SK-N-SH (cell line): ENCODE results near the gene MYO7A. TPM values are rescaled to one million over a fixed set of nuclear protein-coding genes. Genes with fewer than 3 reads are reported as not detected.

Source experiments
- CTCF ChIA-PET: fragments of 300-600, 350-600 bp; formaldehyde crosslinking; extraction: SDS; loops from one replicate; lab custom pipeline; 2021; lab: Yijun Ruan, JAX
- POLR2A ChIA-PET: fragments of 350-600 bp; sonication (Branson Sonifier 250); formaldehyde crosslinking; extraction: SDS; loops from one replicate; lab custom pipeline; 2020; ENCODE audit warnings: antibody characterized with exemption, inconsistent platforms; lab: Yijun Ruan, JAX
- DNase-seq: peaks from one replicate; pipeline ENCODE4 v3.0.0; 2012
- H2AFZ ChIP-seq: fragments of 200-600 bp; sonication (generic); 2 replicates; pipeline ENCODE4 v1.8.1; 2016; ENCODE audit warnings: antibody characterized with exemption, mild to moderate bottlenecking, low read depth
- H3F3A ChIP-seq: fragments of 200-600 bp; sonication (generic); replicated peaks from 2 replicates; pipeline ENCODE3; 2016; ENCODE audit warnings: antibody characterized with exemption, mild to moderate bottlenecking; ENCODE audit not compliant: insufficient read depth
- H3K27ac ChIP-seq, 2 experiments: fragments of 200-500 bp in 1 of 2; fragments of 200-600 bp in 1 of 2; sonication (Bioruptor generic) in 1 of 2; sonication (generic), shearing (Covaris generic) in 1 of 2; 2 replicates each; pipeline versions ENCODE4 v1.5.1 to v1.6.1; 2014 to 2016; ENCODE audit warnings: low read depth in 2 of 2, inconsistent platforms in 1 of 2, low read length in 1 of 2, mild to moderate bottlenecking in 1 of 2, mixed read lengths in 1 of 2
- H3K27me3 ChIP-seq: fragments of 200-600 bp; sonication (generic), shearing (Covaris generic); 2 replicates; pipeline ENCODE4 v1.6.1; 2016; ENCODE audit warnings: mixed run types; ENCODE audit not compliant: insufficient read depth
- H3K36me3 ChIP-seq, 2 experiments: fragments of 200-500 bp in 1 of 2; fragments of 200-600 bp in 1 of 2; sonication (Bioruptor generic) in 1 of 2; sonication (generic) in 1 of 2; replicated peaks in 1 of 2; 2 replicates each; pipeline versions ENCODE3 to v1.5.1; 2014 to 2016; ENCODE audit warnings: low read length in 1 of 2, mild to moderate bottlenecking in 1 of 2; ENCODE audit not compliant: insufficient read depth in 2 of 2, control insufficient read depth in 1 of 2
- H3K4me1 ChIP-seq, 2 experiments: fragments of 200-500 bp in 1 of 2; fragments of 200-600 bp in 1 of 2; sonication (Bioruptor generic) in 1 of 2; sonication (generic), shearing (Covaris generic) in 1 of 2; 2 replicates each; pipeline versions ENCODE4 v1.5.1 to v1.6.1; 2014 to 2016; ENCODE audit warnings: low read depth in 1 of 2, low read length in 1 of 2, mixed run types in 1 of 2; ENCODE audit not compliant: insufficient read depth in 2 of 2, control insufficient read depth in 1 of 2
- H3K4me2 ChIP-seq: fragments of 200-600 bp; sonication (generic), shearing (Covaris generic); 2 replicates; pipeline ENCODE4 v1.6.1; 2017; ENCODE audit warnings: mixed run types
- H3K4me3 ChIP-seq, 2 experiments: fragments of 200-500 bp in 1 of 2; fragments of 200-600 bp in 1 of 2; sonication (Bioruptor generic) in 1 of 2; sonication (generic), shearing (Covaris generic) in 1 of 2; 2 replicates each; pipeline versions ENCODE4 v1.5.1 to v1.8.1; 2014 to 2016; ENCODE audit warnings: low read depth in 2 of 2, inconsistent platforms in 1 of 2, low read length in 1 of 2, mild to moderate bottlenecking in 1 of 2, mixed read lengths in 1 of 2, moderate library complexity in 1 of 2
- H3K79me2 ChIP-seq: fragments of 200-600 bp; sonication (generic); 2 replicates; pipeline ENCODE4 v1.8.1; 2017; ENCODE audit warnings: mild to moderate bottlenecking; ENCODE audit not compliant: insufficient read depth
- H3K9ac ChIP-seq: fragments of 200-600 bp; sonication (generic); 2 replicates; pipeline ENCODE4 v1.6.1; 2017; ENCODE audit warnings: mixed run types
- H3K9me2 ChIP-seq: fragments of 200-600 bp; sonication (generic); 2 replicates; pipeline ENCODE4 v1.6.1; 2017; ENCODE audit warnings: mixed run types
- H3K9me3 ChIP-seq: fragments of 200-600 bp; sonication (generic); 2 replicates; pipeline ENCODE4 v1.6.1; 2017; ENCODE audit warnings: mixed run types, mild to moderate bottlenecking, moderate library complexity
- H4K20me1 ChIP-seq: fragments of 200-600 bp; sonication (generic); 2 replicates; pipeline ENCODE4 v1.6.1; 2017; ENCODE audit warnings: mild to moderate bottlenecking, mixed run types; ENCODE audit not compliant: insufficient read depth
- ELF1 ChIP-seq: IDR thresholded peaks from 2 replicates; pipeline ENCODE4 v1.4.0; 2012
- EP300 ChIP-seq, 2 experiments: IDR thresholded peaks; 2 replicates each; pipeline versions ENCODE4 v1.4.0 to v1.6.1; 2012; ENCODE audit warnings: borderline replicate concordance in 1 of 2, low read depth in 1 of 2, low read length in 1 of 2
- FOSL2 ChIP-seq: IDR thresholded peaks from 2 replicates; pipeline ENCODE4 v1.4.0; 2012; ENCODE audit warnings: low read depth, mild to moderate bottlenecking, moderate library complexity, borderline replicate concordance
- FOXJ3 ChIP-seq: sonication (generic); formaldehyde crosslinking; IDR thresholded peaks from 2 replicates; pipeline ENCODE4 v1.5.1; 2020; ENCODE audit warnings: mild to moderate bottlenecking, missing genetic modification reagents
- GABPA ChIP-seq: IDR thresholded peaks from 2 replicates; pipeline ENCODE4 v1.4.0; 2012; ENCODE audit warnings: low read depth, mild to moderate bottlenecking
- JUND ChIP-seq: IDR thresholded peaks from 2 replicates; pipeline ENCODE4 v1.4.0; 2012
- MAX ChIP-seq: IDR thresholded peaks from 2 replicates; pipeline ENCODE4 v1.4.0; 2012; ENCODE audit warnings: low read depth
- MEF2A ChIP-seq: IDR thresholded peaks from 2 replicates; pipeline ENCODE4 v1.4.0; 2012; ENCODE audit warnings: low read depth, borderline replicate concordance
- MXI1 ChIP-seq: IDR thresholded peaks from 2 replicates; pipeline ENCODE4 v1.6.1; 2012; ENCODE audit warnings: mild to moderate bottlenecking, low read depth, low read length, improper control_type of control experiment
- NRF1 ChIP-seq: IDR thresholded peaks from 2 replicates; pipeline ENCODE4 v1.6.1; 2012; ENCODE audit warnings: low read depth, mild to moderate bottlenecking, low read length
- POLR2AphosphoS5 ChIP-seq: IDR thresholded peaks from 2 replicates; pipeline ENCODE4 v1.6.1; 2012; ENCODE audit warnings: low read depth, low read length
- SIN3A ChIP-seq: IDR thresholded peaks from 2 replicates; pipeline ENCODE4 v1.6.1; 2012; ENCODE audit warnings: low read depth, mild to moderate bottlenecking, low read length, moderate library complexity, borderline replicate concordance
- SMC3 ChIP-seq: IDR thresholded peaks from 2 replicates; pipeline ENCODE4 v1.6.1; 2012; ENCODE audit warnings: low read depth, low read length, improper control_type of control experiment
- TCF12 ChIP-seq: IDR thresholded peaks from 2 replicates; pipeline ENCODE4 v1.4.0; 2012
- TEAD4 ChIP-seq: IDR thresholded peaks from 2 replicates; pipeline ENCODE4 v1.4.0; 2012; ENCODE audit warnings: mild to moderate bottlenecking, borderline replicate concordance; ENCODE audit not compliant: insufficient read depth
- YY1 ChIP-seq: IDR thresholded peaks from 2 replicates; pipeline ENCODE4 v1.4.0; 2012; ENCODE audit warnings: low read depth, mild to moderate bottlenecking
- WGBS: methylation state at CpG from one replicate; pipeline ENCODE4 v1.1.6; 2017; ENCODE audit warnings: low lambda C conversion rate; 5-methylcytosine and 5-hydroxymethylcytosine counted together
- polyA plus RNA-seq, 3 experiments: library from polyadenylated mRNA; depleted of rRNA; stranded (reverse); fragments of >200 nt; gene quantifications; 2 replicates each; pipeline ENCODE4 v1.2.3, GENCODE V29; 2012
- TF ChIP-seq, protein P1 (sequence below): fragments of 200-600 bp; sonication (generic); IDR thresholded peaks from 2 replicates; pipeline ENCODE4 v1.6.1; 2017; ENCODE audit warnings: antibody characterized with exemption, mild to moderate bottlenecking, moderate library complexity
- TF ChIP-seq, protein P2 (sequence below): fragments of 150-350 bp; IDR thresholded peaks from 2 replicates; pipeline ENCODE4 v1.6.1; 2017; ENCODE audit warnings: antibody characterized with exemption, low read length, low read depth, borderline replicate concordance
- TF ChIP-seq, protein P3 (sequence below): fragments of 150-350 bp; IDR thresholded peaks from 2 replicates; pipeline ENCODE4 v1.6.1; 2016; ENCODE audit warnings: mild to moderate bottlenecking, low read depth, low read length

Gene MYO7A
- polyA plus RNA-seq, 1 of the 3 experiments (the other 2 are of a cell fraction): 0.08 TPM

DNA sequence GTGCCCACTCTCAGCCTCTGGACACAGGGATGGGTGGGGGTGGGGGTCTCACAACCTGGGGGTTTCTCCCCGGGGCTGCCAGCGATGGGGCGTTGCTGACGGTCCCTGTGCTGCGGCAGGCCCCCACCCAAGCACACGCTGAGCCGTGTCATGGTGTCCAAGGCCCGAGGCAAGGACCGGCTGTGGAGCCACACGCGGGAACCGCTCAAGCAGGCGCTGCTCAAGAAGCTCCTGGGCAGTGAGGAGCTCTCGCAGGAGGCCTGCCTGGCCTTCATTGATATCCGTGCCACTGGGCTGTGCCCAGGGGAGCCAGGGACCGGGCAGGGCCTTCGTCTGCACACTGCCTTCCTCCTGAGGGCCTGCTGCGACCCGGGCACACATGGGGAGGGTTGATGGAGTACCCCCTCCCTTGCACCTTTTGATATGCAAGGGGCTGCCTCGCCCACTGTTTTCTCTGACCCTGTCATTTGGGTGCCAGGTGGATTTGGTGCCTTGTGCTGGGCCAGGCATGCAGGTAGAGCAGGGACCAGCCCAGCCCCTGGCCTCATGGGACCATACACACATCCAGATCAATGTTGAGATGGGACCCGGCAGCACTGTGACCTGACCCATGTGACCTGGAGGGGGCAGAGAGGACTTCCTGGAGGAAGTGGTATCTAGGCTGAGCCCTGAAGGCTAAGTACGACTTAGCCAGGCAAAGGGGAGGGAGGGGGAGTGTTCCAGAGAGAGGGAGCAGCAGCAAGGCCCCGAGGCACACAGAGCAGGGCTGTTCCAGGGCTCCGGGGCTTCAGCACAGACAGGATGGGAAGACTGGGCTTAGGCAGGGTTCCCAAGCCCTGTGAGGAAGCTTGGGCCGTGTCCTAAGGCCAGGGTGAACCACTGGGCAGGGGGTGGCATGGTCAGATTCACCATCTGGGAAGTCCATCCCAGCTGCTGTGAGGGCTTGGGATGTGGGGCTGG is 75.2 kb downstream of the MYO7A start:
- no peak overlapping the region for H3K27ac ChIP-seq
- no peak overlapping the region for H3K4me2 ChIP-seq
- H3K27me3 ChIP-seq: no peaks in the 10 kb centered on the region
- H3K4me1 ChIP-seq: no peaks in the 10 kb centered on the region
- H3K9me3 ChIP-seq: no peaks in the 10 kb centered on the region
- no peaks in the 10 kb centered on the region for H3K79me2 ChIP-seq
- no peaks in the 10 kb centered on the region for H4K20me1 ChIP-seq
- no peak overlapping the region for H3K4me3 ChIP-seq
- H2AFZ ChIP-seq: no peak overlapping the region
- no peak overlapping the region for H3K9ac ChIP-seq
- H3K36me3 ChIP-seq: no peaks in the 10 kb centered on the region
- TF ChIP-seq TCF12 (no peak), YY1 (no peak), SMC3 (no peak), ELF1 (no peak), TEAD4 (no peak), GABPA (no peak), MEF2A (no peak), MXI1 (no peak), NRF1 (no peak), POLR2AphosphoS5 (no peak), FOXJ3 (CRISPR knock-in tag) (no peak), MAX (no peak), SIN3A (no peak), EP300 (IDR thresholded peaks at IDR 0.05; ENCODE audit: borderline replicate concordance in 1 of 2, low read depth in 1 of 2, low read length in 1 of 2) (no peak), FOSL2 (no peak), JUND (no peak)
- TF ChIP-seq, protein P1, sequence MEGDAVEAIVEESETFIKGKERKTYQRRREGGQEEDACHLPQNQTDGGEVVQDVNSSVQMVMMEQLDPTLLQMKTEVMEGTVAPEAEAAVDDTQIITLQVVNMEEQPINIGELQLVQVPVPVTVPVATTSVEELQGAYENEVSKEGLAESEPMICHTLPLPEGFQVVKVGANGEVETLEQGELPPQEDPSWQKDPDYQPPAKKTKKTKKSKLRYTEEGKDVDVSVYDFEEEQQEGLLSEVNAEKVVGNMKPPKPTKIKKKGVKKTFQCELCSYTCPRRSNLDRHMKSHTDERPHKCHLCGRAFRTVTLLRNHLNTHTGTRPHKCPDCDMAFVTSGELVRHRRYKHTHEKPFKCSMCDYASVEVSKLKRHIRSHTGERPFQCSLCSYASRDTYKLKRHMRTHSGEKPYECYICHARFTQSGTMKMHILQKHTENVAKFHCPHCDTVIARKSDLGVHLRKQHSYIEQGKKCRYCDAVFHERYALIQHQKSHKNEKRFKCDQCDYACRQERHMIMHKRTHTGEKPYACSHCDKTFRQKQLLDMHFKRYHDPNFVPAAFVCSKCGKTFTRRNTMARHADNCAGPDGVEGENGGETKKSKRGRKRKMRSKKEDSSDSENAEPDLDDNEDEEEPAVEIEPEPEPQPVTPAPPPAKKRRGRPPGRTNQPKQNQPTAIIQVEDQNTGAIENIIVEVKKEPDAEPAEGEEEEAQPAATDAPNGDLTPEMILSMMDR: no peak
- TF ChIP-seq, protein P2, sequence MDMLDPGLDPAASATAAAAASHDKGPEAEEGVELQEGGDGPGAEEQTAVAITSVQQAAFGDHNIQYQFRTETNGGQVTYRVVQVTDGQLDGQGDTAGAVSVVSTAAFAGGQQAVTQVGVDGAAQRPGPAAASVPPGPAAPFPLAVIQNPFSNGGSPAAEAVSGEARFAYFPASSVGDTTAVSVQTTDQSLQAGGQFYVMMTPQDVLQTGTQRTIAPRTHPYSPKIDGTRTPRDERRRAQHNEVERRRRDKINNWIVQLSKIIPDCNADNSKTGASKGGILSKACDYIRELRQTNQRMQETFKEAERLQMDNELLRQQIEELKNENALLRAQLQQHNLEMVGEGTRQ: no peak
- TF ChIP-seq, protein P3, sequence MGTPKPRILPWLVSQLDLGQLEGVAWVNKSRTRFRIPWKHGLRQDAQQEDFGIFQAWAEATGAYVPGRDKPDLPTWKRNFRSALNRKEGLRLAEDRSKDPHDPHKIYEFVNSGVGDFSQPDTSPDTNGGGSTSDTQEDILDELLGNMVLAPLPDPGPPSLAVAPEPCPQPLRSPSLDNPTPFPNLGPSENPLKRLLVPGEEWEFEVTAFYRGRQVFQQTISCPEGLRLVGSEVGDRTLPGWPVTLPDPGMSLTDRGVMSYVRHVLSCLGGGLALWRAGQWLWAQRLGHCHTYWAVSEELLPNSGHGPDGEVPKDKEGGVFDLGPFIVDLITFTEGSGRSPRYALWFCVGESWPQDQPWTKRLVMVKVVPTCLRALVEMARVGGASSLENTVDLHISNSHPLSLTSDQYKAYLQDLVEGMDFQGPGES: no peak
- CTCF ChIA-PET: interaction anchor here (0.9 to 2.3 kb wide), 8 partner anchors 7 to 345 kb away, joined by 3 to 10 read pairs (median 7); partner anchors contain the start of gene MYO7A
- no peaks in the 10 kb centered on the region for H3K9me2 ChIP-seq
- no peaks in the 10 kb centered on the region for H3F3A ChIP-seq
- no peak for DNase-seq
- POLR2A ChIA-PET: no interaction called here
- WGBS: 86% methylated on average over 10 of the region's 25 CpGs
